GM12891 (cell line): ENCODE results near the gene IPCEF1.
"Not testable (repeated sequence)": the region's sequence is repeated elsewhere in the genome, so short reads cannot be mapped to it uniquely, and the experiment has no call there.

Experiments used
- POLR2A ChIP-seq: IDR thresholded peaks from 2 replicates; pipeline ENCODE4 v1.6.1; 2011; ENCODE audit warnings: low read depth, low read length, control low read depth
- POLR2AphosphoS5 ChIP-seq: IDR thresholded peaks from 2 replicates; pipeline ENCODE4 v1.6.1; 2011; ENCODE audit warnings: low read depth, low read length, control low read depth
- POU2F2 ChIP-seq: IDR thresholded peaks from 2 replicates; pipeline ENCODE4 v1.6.1; 2011; ENCODE audit warnings: low read depth, mild to moderate bottlenecking, control low read depth, low read length, moderate library complexity

- TF ChIP-seq POLR2AphosphoS5, POU2F2, POLR2A: not testable (repeated sequence)
Measured at GRCh38 chr6:154172393-154172792, 184.2 kb downstream of the IPCEF1 start.
